Measurements from ENCODE around the gene ARL6IP4. TPM values are rescaled to one million over a fixed set of nuclear protein-coding genes. Genes with fewer than 3 reads are reported as not detected.

Gene ARL6IP4
- total RNA-seq, 1 experiment from 2014 or later, result 171 TPM

- H3K36me3 Mint-ChIP-seq (ENCODE audit: insufficient read depth, unreplicated experiment), result peaks cover 20% of the 10 kb centered on the region
- CTCF ChIA-PET, result interaction anchor here (0.7 to 1.6 kb wide), 2 partner anchors 176 to 264 kb away, joined by 4 read pairs; partner anchors contain the start of genes MPHOSPH9 and MTRFR
- H3K4me3 Mint-ChIP-seq (ENCODE audit: low read depth, unreplicated experiment), result no peak overlapping the region
- intact Hi-C loops (cut with micrococcal nuclease; ENCODE audit: unreplicated experiment), result no loop called here
- DNase-seq, result no peak
- H3K4me1 Mint-ChIP-seq (ENCODE audit: low read depth, unreplicated experiment), result peaks cover 5% of the 10 kb centered on the region
- H3K9me3 Mint-ChIP-seq (ENCODE audit: low read depth, unreplicated experiment), result no peaks in the 10 kb centered on the region
- H3K27me3 Mint-ChIP-seq (ENCODE audit: unreplicated experiment), result no peaks in the 10 kb centered on the region
- TF ChIP-seq CTCF (IDR thresholded peaks at IDR 0.05; ENCODE audit: unreplicated experiment), result no peak
- H3K27ac Mint-ChIP-seq (ENCODE audit: unreplicated experiment), result no peak overlapping the region
- BruUV-seq (replicated peaks), result no TSS peak
Measured at GRCh38 chr12:122969676-122970075, 10.8 kb upstream of the ARL6IP4 start.

GRCh38 chr12:122974274-122974891, 6.1 kb upstream of the ARL6IP4 start:
- BruUV-seq (replicated peaks), result TSS peak; percentile 38
- CTCF ChIA-PET, result interaction anchor here (0.5 to 2.4 kb wide), 6 partner anchors 9 to 308 kb away, joined by 3 to 12 read pairs (median 4); partner anchors contain the start of gene ABCB9

GRCh38 chr12:122974892-122975789, 5.3 kb upstream of the ARL6IP4 start, which contains the start of gene OGFOD2:
Gene OGFOD2 (plus strand): TSS chr12:122975244. CDS start chr12:122975252, 8 bp downstream.
- CTCF ChIA-PET, result interaction anchor here (0.6 to 2.4 kb wide), 5 partner anchors 9 to 263 kb away, joined by 3 to 12 read pairs (median 4); partner anchors contain the start of gene ABCB9
- Mint-ChIP-seq H3K27ac (ENCODE audit: unreplicated experiment) (peak within 1 kb of the TSS; percentile 94), H3K36me3 (ENCODE audit: insufficient read depth, unreplicated experiment) (peaks cover 47% of the 10 kb centered on the region), H3K27me3 (ENCODE audit: unreplicated experiment) (no peaks in the 10 kb centered on the region), H3K4me1 (ENCODE audit: low read depth, unreplicated experiment) (no peaks in the 10 kb centered on the region), H3K9me3 (ENCODE audit: low read depth, unreplicated experiment) (no peaks in the 10 kb centered on the region), H3K4me3 (ENCODE audit: low read depth, unreplicated experiment) (peak within 1 kb of the TSS; percentile 98)
- DNase-seq, result peak; percentile 95
- BruUV-seq (replicated peaks), result TSS peak; percentile 32
- intact Hi-C loops (cut with micrococcal nuclease; ENCODE audit: unreplicated experiment), result loop anchor here (5.0 kb wide), 1 partner anchor 262 kb away; no protein-coding TSS in a partner anchor
- no peak for TF ChIP-seq CTCF (IDR thresholded peaks at IDR 0.05; ENCODE audit: unreplicated experiment)

More at GRCh38 chr12:122974274-122974891, 6.1 kb upstream of the ARL6IP4 start:
- DNase-seq, result peak; percentile 99
- no peak for TF ChIP-seq CTCF (IDR thresholded peaks at IDR 0.05; ENCODE audit: unreplicated experiment)
- peaks cover 40% of the 10 kb centered on the region for H3K36me3 Mint-ChIP-seq (ENCODE audit: insufficient read depth, unreplicated experiment)
- H3K4me3 Mint-ChIP-seq (ENCODE audit: low read depth, unreplicated experiment), result peak overlapping the region; percentile 98
- no peaks in the 10 kb centered on the region for H3K4me1 Mint-ChIP-seq (ENCODE audit: low read depth, unreplicated experiment)
- peak overlapping the region; percentile 94 for H3K27ac Mint-ChIP-seq (ENCODE audit: unreplicated experiment)
- intact Hi-C loops (cut with micrococcal nuclease; ENCODE audit: unreplicated experiment), result no loop called here
- no peaks in the 10 kb centered on the region for H3K27me3 Mint-ChIP-seq (ENCODE audit: unreplicated experiment)
- H3K9me3 Mint-ChIP-seq (ENCODE audit: low read depth, unreplicated experiment), result no peaks in the 10 kb centered on the region
